Fibroblast of lung (primary cell): ENCODE measurements around the gene ARFGAP1. TPM values are rescaled to one million over a fixed set of nuclear protein-coding genes. Genes with fewer than 3 reads are reported as not detected.

Experiments used
- DNase-seq, 2 donors: peaks; one replicate each; pipeline versions ENCODE4 v3.0.0 to v3.0.0-alpha.2; 2010; ENCODE audit warnings: low read depth in 2 of 2
- H2AFZ ChIP-seq: 2 replicates; pipeline ENCODE4 v1.5.1; 2012; ENCODE audit warnings: low read length, control low read depth, inconsistent platforms
- H3K27ac ChIP-seq: 2 replicates; pipeline ENCODE4 v1.5.1; 2011; ENCODE audit warnings: low read length, control low read depth; ENCODE audit not compliant: insufficient read depth
- H3K27me3 ChIP-seq: 2 replicates; pipeline ENCODE4 v1.5.1; 2011; ENCODE audit warnings: mild to moderate bottlenecking, low read length; ENCODE audit not compliant: control insufficient read depth, insufficient read depth
- H3K36me3 ChIP-seq: 2 replicates; pipeline ENCODE4 v1.5.1; 2011; ENCODE audit warnings: low read length; ENCODE audit not compliant: control insufficient read depth, insufficient read depth
- H3K4me1 ChIP-seq: 2 replicates; pipeline ENCODE4 v1.5.1; 2011; ENCODE audit warnings: low read length; ENCODE audit not compliant: control insufficient read depth, insufficient read depth; ENCODE audit errors: extremely low read depth
- H3K4me2 ChIP-seq: 2 replicates; pipeline ENCODE4 v1.5.1; 2011; ENCODE audit warnings: low read length, control low read depth; ENCODE audit not compliant: insufficient read depth; ENCODE audit errors: extremely low read depth
- H3K4me3 ChIP-seq, 4 experiments: fragments of 200-600 bp in 1 of 4; sonication (generic) in 1 of 4; replicated peaks in 1 of 4; 2 replicates each; pipeline ENCODE4 v1.5.1; 2011 to 2016; ENCODE audit warnings: low read length in 4 of 4, low read depth in 3 of 4, mild to moderate bottlenecking in 3 of 4, control low read depth in 2 of 4, inconsistent platforms in 1 of 4, mixed read lengths in 1 of 4; ENCODE audit not compliant: insufficient read depth in 1 of 4; ENCODE audit errors: control extremely low read depth in 1 of 4
- H3K79me2 ChIP-seq: 2 replicates; pipeline ENCODE4 v1.5.1; 2012; ENCODE audit warnings: mild to moderate bottlenecking, low read length, inconsistent platforms; ENCODE audit not compliant: control insufficient read depth, insufficient read depth
- H3K9ac ChIP-seq: 2 replicates; pipeline ENCODE4 v1.5.1; 2011; ENCODE audit warnings: mild to moderate bottlenecking, low read length, control low read depth; ENCODE audit not compliant: insufficient read depth
- H3K9me3 ChIP-seq: 2 replicates; pipeline ENCODE4 v1.5.1; 2012; ENCODE audit warnings: low read depth, low read length; ENCODE audit not compliant: control insufficient read depth, insufficient read depth
- H4K20me1 ChIP-seq: 2 replicates; pipeline ENCODE4 v1.5.1; 2011; ENCODE audit warnings: low read length; ENCODE audit not compliant: control insufficient read depth, insufficient read depth; ENCODE audit errors: extremely low read depth
- CTCF ChIP-seq, 2 donors: IDR thresholded peaks in 1 of 2; conservative IDR thresholded peaks in 1 of 2; 1 replicate in 1 of 2; 2 replicates in 1 of 2; pipeline ENCODE4 v1.5.1; 2011 to 2012; ENCODE audit warnings: low read length in 2 of 2, control low read depth in 1 of 2, inconsistent platforms in 1 of 2, low read depth in 1 of 2, mild to moderate bottlenecking in 1 of 2
- EZH2 ChIP-seq: IDR thresholded peaks from 2 replicates; pipeline ENCODE4 v1.5.1; 2012; ENCODE audit warnings: low read length, control low read depth, mild to moderate bottlenecking; ENCODE audit errors: missing control alignments
- polyA plus RNA-seq, 2 donors: library from polyadenylated mRNA; depleted of rRNA in 1 of 2; stranded (reverse) in 1 of 2; unstranded in 1 of 2; fragments of >200 nt; gene quantifications; 2 replicates each; pipeline ENCODE4 v1.2.1, GENCODE V29; 2011 to 2012; ENCODE audit warnings: missing spikeins in 1 of 2
- total RNA-seq: library from RNA; depleted of rRNA; stranded (reverse); fragments of >200 nt; gene quantifications from 2 replicates; pipeline ENCODE4 v1.2.1, GENCODE V29; 2014

ARFGAP1 gene
- total and polyA plus RNA-seq, 2 donors (not counting 1 experiment from before 2014, with no cell fraction given): 37.6 to 42.9 TPM

DNA sequence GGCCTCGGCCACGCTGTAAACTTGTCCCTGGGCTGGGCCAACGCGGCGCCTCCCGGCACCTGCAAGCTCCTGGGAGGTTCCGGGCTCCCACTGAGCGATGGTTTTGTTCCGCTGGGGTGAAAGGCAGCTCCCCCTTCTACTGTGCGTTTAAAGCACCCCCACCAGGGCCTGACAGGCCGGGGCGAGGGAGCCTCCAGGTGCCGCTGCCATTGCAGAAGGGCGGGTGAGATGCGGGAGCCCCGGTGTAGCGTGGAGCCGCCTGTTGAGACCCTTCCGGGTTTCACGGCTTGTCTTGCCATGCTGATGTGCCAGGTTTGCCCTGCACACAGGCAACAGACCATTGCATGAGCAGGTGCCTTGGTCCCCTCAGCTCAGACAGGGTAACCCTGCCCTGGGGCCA is 23.2 kb downstream of the ARFGAP1 start:
- H4K20me1 ChIP-seq: no peaks in the 10 kb centered on the region

DNA sequence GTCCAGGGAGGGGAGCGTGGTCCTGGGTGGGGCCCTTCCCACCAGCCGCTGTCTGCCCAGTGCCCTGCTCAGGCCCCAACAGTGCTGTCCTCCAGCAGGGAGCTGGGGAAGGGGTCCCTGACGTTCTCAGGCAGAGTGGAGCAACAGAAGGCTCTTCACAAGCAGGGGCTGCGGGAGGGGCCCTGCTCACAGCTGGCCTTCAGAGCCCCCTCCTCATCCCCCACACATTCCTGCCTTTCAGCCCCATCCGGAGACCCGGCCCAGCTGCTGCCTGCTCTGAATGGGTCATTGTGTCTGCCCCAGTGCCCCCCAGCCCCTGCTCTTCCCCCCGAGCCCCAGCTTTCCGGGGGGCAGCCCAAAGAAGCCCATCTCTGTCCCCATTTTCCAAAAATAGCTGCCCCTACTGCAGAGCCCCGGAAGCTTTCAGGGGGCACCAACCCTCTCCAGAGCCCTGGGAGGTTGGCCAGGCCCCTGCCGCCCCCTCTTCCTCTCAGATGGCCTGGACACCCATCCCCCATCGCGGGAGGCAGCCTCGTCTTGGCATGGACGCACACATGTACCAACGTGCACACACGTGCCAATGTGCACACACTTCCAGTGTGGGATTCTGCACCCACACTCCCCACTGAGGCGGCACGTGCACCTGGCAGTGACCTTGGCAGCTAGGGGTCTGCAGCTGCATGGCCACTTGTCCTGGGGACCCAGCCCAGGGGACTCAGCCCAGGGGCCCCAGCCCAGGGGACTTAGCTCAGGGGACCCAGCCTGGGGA is 24.1 kb downstream of the ARFGAP1 start:
- H2AFZ ChIP-seq: no peak overlapping the region
- no peaks in the 10 kb centered on the region for H3K79me2 ChIP-seq
- H3K4me2 ChIP-seq: no peak overlapping the region
- H3K9ac ChIP-seq: no peak overlapping the region
- H3K4me1 ChIP-seq: no peaks in the 10 kb centered on the region
- no peak overlapping the region for H3K27ac ChIP-seq
- H3K4me3 ChIP-seq: no peak overlapping the region
- no peak for DNase-seq
- no peak for TF ChIP-seq CTCF (conservative IDR thresholded peaks at IDR 0.05 in 1 of 2, IDR thresholded peaks at IDR 0.05 in 1 of 2; ENCODE audit: low read depth in 1 of 2, low read length in 2 of 2)
- no peak for TF ChIP-seq EZH2
- H3K27me3 ChIP-seq: peaks cover 11% of the 10 kb centered on the region
- no peaks in the 10 kb centered on the region for H4K20me1 ChIP-seq
- no peaks in the 10 kb centered on the region for H3K9me3 ChIP-seq
- H3K36me3 ChIP-seq: no peaks in the 10 kb centered on the region

More for the DNA sequence above, 23.2 kb downstream of the ARFGAP1 start:
- Histone ChIP-seq H3K79me2 (no peaks in the 10 kb centered on the region), H3K9ac (no peak overlapping the region), H3K36me3 (no peaks in the 10 kb centered on the region), H3K4me3 (no peak overlapping the region), H3K4me1 (no peaks in the 10 kb centered on the region), H3K27me3 (peaks cover 11% of the 10 kb centered on the region), H3K4me2 (no peak overlapping the region), H3K27ac (no peak overlapping the region), H2AFZ (no peak overlapping the region), H3K9me3 (no peaks in the 10 kb centered on the region)
- DNase-seq: no peak
- no peak for TF ChIP-seq EZH2

GRCh38 chr20:63297371-63297781 is 24.8 kb downstream of the ARFGAP1 start:
- Histone ChIP-seq H3K36me3 (no peaks in the 10 kb centered on the region), H3K27ac (no peak overlapping the region), H4K20me1 (no peaks in the 10 kb centered on the region), H3K4me3 (no peak overlapping the region), H3K79me2 (no peaks in the 10 kb centered on the region), H3K27me3 (peaks cover 11% of the 10 kb centered on the region), H3K9me3 (no peaks in the 10 kb centered on the region), H2AFZ (no peak overlapping the region), H3K4me1 (no peaks in the 10 kb centered on the region), H3K9ac (no peak overlapping the region), H3K4me2 (no peak overlapping the region)
- TF ChIP-seq CTCF (conservative IDR thresholded peaks at IDR 0.05 in 1 of 2, IDR thresholded peaks at IDR 0.05 in 1 of 2; ENCODE audit: low read depth in 1 of 2, low read length in 2 of 2) (no peak), EZH2 (no peak)
- no peak for DNase-seq
